HG03097 (cell line): ENCODE data around the gene PDZD2.
"Not testable (repeated sequence)": the region's sequence is repeated elsewhere in the genome, so short reads cannot be mapped to it uniquely, and the experiment has no call there.

Experiments used
- ATAC-seq: cut with Tn5 transposase; IDR thresholded peaks from one replicate; pipeline ENCODE4 v1.9.1; 2021; ENCODE audit not compliant: unreplicated experiment, low FRiP score

The PDZD2 gene

DNA sequence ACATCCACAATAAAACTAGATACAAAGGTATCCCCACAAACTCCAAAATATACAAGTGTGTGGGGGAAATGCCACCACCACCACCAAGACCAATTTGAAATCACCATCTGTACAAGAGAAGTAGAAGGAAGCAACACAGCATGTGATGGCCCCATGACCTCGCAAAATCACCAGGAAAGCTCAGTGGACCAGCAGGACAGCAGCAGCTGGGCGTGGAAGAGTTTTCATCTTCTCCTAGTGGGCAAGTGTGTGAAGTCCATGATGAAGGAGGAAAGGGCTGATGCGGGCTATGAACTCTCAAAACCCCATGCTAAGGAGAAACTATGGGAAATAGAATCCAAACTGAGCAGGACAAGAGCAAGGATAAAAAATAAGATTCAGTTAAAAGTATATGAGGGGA lies 477.1 kb downstream of the PDZD2 start:
- ATAC-seq: no peak

DNA sequence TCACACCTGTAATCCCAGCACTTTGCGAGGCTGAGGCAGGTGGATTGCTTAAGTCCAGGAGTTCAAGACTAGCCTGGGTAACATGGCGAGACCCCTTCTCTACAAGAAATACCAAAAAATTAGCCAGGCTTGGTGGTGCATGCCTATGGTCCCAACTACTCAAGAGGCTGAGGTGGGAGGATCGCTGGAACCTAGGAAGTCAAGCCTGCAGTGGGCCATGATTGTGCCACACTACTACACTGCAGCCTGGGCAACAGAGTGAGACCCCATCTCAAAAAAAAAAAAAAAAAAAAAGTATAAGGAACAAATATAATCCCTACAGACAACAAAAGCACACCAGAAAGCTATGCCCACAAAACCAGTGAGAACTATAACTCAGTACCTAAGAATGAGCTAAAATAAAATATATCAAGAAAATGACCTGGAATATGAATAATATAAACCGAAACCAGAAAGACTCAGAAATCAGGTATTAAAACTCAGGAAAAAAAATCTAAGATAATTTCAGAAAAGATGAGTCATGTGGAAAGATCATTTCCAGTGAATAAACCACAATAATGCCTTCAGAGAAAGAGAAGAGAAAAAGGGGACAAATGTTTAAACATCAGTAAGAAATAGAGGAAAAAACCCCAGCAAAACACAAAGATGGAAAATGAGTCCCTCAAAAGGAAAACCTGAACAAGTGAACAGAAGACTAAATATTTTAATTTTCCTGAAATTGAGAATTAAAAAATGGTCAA lies 477.8 kb downstream of the PDZD2 start:
- no peak for ATAC-seq

DNA sequence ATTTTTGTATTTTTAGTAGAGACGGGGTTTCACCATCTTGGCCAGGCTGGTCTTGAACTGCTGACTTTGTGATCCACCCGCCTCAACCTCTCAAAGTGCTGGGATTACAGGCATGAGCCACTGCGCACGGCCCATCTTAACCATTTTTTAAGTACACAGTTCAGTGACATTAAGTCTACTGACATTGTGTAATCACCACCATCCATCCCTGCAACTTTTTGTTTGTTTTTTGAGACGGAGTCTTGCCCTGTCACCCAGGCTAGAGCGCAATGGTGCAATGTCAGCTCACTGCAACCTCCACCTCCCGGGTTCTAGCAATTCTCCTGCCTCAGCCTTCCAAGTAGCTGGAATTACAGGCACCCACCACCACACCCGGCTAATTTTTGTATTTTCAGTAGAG lies 480.0 kb downstream of the PDZD2 start:
- not testable (repeated sequence) for ATAC-seq

DNA sequence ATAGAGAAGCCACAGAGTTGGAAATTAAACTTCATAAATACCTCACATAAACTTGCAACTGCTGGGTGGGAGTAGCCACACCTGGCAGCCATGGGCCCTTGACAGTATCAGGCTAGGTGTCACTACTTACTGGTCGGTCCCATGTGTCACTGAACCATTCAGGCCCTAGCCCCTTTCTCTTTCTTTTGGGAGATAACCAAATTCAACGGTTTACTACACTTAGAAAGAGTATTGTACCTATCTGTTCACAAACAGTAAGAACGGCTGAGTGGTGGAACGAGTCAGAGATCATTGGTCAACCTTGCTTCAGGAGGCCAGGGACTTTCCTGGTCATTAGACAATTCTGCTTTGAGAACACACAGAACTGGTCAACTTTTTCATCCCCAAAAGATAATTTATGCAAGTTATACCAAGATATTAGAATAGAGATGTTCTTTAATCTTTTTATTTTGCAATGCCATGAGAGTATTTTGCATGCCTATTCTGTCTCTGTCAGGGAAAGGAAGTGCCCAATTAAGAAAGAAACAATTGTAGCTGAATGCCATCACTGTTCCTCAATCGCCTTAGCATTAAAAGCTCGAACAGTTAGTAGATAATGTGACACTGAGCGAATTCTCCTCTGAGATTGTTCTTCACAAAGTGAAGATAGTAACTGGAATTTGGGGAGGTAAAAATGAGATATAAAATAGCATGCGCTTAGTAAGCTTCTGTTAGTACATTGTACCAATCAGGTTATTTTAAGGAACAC lies 484.3 kb downstream of the PDZD2 start:
- ATAC-seq: no peak

DNA sequence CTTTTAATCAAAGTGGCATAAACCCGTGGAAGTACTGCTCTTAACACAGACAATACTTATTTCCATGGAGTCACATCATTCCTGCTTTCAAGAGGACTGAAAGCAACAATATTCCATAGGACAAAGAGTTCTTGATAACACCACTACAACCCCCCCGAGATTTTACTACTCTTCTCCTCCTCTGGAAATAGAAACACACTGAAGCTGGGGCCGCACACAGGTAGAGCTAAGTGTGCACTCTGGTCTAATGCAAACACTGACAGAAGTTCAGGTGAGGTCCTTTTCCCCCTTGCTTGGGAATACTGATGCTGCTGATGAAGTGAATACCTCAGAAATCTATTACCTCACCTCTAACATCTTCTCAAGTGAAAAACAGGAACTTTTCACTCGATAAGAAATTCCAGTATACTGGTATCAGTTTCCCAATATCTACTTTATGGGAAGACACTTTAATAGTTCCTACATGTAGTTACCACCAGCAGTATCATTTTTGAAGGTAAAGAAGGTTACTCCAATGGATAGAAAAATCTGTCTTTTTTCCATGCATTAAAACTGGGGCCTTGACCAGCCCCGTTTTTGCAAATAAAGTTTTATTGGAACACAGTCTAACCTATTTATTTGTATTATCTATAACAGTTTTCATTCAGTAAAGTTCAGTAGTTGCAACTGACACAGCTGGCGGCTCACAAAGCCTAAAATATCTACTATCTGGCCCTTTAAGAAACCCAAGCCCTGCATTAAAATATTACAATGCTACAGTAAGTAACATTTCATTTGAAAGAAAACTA lies 485.2 kb downstream of the PDZD2 start:
- no peak for ATAC-seq

DNA sequence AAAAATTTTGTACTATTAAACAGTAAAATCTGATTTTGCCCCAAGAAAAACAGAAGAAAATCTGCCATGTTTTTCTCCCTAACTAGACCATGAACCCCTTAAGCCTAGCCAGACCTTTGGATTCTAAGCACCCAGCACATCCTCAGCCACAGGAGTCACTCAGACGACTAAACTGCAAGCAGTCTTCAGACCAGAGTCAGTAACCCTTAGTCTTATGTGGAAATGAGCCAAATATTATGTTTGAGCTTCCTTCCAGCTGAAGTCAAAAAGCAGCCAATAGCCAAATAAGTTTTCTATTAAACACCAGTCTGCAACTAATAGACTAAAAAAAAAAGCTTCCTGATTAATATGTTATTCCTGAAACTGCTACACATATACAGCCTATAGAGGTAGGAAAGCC lies 487.8 kb downstream of the PDZD2 start:
- no peak for ATAC-seq

DNA sequence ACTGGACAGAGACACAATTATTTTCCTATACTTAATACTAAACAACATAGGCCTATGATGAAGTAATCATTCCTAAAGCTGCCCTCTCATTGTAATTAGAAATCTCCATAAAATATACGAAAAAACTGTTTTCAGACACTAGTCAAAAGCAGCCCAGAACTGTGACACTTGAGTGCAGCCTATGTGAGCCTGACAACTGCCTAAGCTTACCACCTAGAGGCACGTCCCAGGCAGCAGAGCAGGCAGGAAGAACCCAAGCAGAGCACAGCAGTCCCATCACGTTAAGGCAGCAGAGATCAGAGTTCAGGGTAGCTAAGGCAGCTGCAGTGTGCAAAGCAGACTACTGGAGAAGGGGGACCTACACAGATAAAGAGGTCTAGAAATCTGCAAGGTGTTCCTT lies 488.8 kb downstream of the PDZD2 start:
- no peak for ATAC-seq

DNA sequence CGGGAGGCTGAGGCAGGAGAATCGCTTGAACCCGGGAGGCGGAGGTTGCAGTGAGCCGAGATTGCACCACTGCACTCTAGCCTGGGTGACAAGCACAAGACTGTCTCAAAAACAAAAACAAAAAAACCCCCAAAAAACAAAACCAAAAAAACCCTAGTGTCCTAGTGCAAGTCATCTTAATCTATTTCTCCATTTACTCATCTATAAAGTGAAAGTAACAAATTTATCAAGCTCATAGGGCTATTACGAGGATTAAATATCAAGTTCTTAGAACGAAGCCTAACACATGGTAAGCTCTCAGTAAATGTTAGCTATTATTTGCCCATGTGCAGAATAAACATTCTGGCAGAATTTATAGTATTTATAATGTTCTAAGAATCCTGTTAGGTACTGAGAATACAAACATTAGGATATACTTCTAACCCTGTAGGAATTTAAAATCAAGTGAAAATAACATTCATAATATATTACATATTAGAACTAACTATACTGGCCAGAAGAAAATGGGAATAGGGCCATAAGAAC lies 490.2 kb downstream of the PDZD2 start:
- ATAC-seq: no peak

DNA sequence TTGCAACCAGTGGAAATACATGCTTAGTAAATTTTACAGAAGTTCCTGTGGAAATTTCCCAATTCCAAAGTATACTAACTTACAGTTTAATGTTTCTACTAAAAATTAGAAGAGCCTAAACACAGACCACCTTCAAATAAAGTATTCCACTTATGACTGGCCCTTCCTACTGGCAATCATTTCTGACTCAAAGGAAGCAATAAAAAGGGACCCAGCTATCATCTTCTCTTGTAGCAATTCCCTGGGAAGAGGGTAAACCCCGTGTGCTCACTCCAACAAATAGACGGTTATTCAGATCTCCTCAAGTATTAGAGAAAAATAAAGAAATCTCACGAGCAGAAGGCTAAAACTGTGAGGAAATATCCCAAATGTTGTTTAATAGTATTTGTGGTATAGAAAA lies 491.9 kb downstream of the PDZD2 start:
- no peak for ATAC-seq

DNA sequence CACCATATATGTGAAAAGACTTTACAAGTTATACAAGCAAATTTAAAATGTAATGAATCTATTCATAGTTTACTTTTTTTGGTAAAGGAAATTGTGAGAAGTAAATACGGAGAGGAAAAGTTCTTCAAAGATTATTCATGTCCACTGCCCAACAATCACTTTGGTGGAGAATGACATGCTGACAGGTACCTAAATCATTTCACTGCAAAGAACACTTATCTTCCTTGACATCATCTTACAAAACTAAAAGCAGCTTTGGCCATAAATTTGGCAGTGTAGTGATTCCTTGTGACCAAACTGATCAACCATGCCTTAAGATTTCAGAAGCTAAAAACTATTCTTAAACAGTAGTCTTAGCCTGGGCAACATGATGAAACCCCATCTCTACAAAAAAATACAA lies 492.7 kb downstream of the PDZD2 start:
- ATAC-seq: no peak

DNA sequence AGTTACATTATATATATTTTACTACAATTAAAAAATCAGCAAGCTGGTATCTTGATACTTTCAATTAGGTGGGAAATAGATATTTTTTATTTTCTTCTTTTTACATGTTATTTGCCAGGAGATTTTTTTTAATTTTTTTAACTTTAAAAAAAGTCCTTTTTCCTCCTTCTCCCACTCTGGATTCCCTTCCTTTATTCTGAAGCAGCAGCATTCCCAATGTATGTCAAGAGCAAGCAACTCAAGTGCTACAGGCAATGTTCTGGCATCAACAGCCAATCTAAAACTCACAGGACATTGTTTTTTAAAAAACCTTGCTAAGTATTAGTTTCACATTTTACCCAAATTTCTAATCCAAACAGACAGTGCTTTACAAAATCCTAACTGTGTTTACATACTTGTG lies 493.8 kb downstream of the PDZD2 start:
- ATAC-seq: no peak

DNA sequence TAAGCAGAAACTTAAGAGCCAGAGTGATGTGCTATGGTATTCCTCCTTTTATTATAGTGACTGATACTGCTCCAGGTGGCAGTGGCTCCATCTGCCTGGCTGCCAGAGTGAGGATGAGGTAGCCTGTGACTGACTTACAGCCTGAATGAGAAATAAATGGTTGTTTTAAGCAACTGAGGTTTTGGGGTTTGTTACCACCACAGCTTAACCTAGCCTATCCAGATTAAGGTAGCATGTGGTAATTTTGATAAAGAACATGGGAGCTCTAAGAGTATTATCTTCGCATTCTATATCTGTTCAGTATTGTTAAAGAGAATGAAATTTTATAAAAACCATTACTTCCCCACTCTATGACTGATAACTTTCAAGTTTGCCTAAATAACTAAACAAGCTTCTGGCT lies 496.2 kb downstream of the PDZD2 start:
- ATAC-seq: no peak

DNA sequence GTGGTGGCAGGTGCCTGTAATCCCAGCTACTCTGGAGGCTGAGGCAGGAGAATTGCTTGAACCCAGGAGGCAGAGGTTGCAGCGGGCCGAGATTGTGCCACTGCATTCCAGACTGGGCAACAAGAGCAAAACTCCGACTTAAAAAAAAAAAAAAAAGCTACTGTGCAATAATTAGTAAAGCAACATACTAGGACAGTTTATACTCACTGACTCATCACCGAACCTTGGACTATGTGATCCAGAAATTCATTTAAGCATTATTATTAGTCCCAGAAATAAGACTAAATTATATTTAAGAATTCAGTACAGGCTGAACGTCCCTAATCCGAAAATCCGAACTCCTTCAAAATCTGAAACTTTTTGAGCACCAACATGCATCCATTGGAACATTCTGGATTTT lies 497.4 kb downstream of the PDZD2 start:
- ATAC-seq: no peak

DNA sequence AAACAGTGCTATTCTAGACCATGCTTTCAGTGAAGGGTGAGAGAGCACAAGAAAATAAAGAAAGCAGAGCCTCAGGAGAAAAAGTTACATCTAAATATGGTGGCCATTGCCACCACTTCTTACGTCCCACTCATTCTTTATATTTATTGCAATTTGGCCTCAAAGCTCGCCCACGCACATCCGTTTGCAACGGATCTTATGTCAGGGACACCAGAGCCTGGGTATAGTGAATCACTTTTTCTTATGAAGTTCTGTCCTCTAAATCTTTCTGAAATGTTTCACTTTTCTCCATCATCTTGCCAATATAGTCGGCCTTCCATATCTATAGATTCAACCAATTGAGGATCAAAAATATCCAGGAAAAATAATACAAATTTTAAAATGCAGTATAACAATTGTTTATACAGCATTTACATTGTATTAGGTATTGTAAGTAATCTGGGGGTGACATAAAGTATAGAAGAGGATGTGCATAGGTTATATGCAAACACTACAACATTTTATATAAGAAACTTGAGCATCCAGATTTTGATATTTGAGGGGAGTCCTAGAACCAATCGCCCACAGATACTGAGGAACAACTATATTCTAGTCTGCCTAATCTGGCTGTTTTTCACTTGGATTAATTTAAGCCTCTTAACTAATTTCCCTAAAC lies 500.0 kb downstream of the PDZD2 start:
- ATAC-seq: no peak

DNA sequence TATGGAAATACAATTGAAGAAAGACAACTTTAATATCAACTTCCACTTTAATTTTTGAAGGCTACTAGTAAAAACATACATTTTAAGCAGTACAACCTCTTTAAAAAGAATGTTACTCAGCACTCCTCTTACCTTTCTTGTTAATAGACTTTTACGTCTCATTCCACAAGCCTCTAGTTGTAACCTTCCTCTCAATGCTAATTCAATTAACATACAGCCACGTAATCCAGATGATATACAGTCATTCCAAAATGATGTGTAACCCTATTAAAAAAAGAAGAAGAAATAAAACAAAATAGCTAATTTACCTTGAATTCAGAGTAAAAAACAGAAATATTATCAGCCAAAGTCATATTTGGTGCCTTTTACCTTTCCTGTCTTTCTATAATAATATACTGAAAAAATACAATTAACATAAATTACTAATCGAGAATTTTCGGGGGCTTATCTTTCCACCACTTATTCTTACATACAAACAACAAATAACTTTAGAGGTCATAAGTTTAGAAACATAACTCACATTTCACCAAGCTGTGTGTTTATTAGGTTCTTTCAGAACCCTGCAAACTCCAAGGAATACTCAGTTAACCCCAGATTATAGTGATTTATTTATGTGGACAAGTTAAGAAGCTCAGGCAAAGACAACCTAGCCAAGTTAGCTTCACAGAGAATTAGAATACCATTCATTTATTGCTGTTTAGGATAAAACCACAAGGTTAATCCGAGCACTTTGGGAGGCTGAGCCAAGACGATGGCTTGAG lies 504.9 kb downstream of the PDZD2 start:
- ATAC-seq: no peak

DNA sequence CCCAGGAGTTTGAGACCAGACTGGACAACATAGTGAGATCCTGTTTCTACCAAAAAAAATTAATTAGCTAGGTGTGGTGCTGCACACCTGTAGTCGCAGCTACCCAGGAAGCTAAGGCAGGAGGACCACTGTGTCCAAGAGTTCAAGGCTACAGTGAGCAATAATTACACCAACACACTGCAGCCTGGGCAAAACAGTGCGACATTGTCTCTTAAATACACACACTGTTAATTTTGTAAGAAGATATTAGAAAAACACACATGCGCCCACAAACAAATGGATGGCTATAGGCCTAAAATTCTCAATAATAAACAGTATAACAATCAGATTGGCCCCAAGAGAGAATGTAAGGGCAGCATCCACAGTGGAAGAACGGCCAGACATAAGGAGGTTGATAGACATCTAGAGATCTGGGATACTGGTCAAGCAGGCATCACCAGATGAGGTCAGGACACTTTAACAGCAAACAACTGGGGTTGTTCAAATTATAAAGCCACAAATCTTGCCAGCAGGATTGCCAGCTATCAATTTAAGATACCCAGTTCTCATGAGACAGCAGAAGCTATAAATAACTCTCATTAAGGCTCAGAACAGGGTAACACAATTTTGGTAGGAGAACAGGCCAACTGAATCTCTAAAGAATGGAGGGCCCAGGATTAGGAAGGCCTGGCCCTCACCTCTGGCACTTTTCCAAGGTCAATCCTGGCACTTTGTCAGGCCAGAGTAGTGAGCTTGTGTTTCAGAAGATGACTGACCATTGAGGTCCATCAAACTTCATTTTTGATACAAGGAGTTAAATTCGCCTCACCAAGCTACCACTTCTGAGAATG lies 505.7 kb downstream of the PDZD2 start:
- ATAC-seq: no peak

DNA sequence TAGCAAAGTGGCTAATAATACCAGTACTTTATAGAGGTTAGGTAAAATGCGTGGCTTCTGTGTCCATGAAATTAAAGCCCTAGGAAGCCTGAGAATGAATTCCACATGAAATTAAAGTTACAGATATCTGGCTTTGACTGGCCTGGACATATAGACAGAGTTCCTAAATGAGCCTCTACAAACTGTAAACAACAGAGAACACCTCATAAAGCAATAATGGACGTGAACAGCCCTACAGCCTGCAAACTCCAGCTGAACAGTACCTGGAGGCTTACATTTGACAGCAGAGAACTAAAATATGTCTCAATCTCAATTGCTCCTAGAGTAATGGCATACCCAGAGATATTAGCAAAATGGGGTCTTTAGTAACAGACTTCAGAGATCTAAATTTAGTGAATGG lies 506.4 kb downstream of the PDZD2 start:
- ATAC-seq: no peak

DNA sequence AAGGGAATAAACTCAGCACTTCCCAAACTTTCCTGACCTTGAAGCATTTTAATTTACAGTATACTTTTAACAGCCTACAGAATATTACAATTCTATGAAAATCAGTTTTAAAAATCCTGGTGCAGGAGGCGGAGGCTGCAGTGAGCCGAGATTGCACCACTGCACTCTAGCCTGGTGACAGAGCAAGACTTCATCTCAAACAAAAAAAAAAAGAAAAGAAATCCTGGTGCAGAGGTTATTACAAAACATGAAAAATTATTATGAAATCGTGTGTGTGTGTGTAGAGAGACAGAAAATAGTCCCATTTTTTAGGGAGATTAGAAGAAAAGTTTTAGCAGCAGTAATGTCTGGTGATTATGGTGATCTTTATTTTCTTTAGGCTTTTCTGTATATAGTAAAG lies 508.3 kb downstream of the PDZD2 start:
- ATAC-seq: no peak

DNA sequence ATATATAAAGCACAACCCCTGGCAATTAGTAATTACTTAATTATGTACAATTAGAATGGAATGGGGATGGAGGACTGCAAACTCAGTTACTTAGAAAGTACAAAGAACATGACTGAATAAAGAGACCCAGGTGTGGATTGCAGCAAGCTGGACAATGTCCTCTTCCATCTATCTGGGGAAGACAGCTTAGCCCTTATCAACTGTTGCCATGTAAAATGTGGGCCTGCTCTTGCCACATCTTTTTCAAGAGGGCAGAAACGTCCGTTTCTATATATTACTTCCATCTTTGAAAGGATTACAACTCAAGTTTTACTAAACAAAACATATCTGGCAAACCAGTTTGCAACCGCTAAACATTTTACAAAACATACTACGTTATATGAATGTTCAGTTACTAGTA lies 509.0 kb downstream of the PDZD2 start:
- no peak for ATAC-seq
